Measurements from ENCODE around the gene CYLD. TPM values are rescaled to one million over a fixed set of nuclear protein-coding genes. Genes with fewer than 3 reads are reported as not detected.

CYLD gene
- total and polyA plus RNA-seq, 10 of the 15 experiments (the other 5 are each of a cell fraction or from before 2014, with no cell fraction given) = 19.2 to 106 (median 46.1) TPM

DNA sequence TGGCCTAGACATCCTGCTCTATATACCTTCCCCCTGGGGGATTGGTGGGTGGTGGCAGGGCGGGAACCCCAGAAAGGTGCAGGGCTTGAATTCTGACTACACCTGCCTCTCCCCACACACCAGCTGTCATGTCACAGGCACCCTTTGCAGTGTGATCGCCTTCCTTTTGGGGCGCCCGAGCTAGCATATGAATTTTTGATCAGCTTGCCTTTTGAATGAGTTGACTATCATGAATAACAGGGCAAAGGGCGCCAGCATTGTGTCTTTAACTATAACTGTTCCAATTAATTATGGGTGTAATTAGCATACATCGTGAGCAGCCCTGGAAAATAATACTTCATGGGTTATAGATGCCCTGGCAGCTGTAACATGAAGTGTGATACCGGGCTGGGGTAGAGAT is 72.7 kb downstream of the CYLD start:
- intact Hi-C loops (cut with micrococcal nuclease; ENCODE audit: unreplicated experiment) = no loop called here
- Histone ChIP-seq H3K9ac (ENCODE audit: control insufficient read depth, insufficient read depth, low read length) (no peak overlapping the region), H2AFZ (ENCODE audit: control insufficient read depth, low read depth, low read length) (no peak overlapping the region), H3K9me3 (replicated peaks; ENCODE audit: control insufficient read depth, insufficient read depth, low read length) (no peaks in the 10 kb centered on the region), H3K79me2 (ENCODE audit: control insufficient read depth, insufficient read depth, low read length) (no peaks in the 10 kb centered on the region), H3K4me2 (ENCODE audit: control insufficient read depth, insufficient read depth) (no peak overlapping the region), H4K20me1 (ENCODE audit: control insufficient read depth, insufficient read depth) (no peaks in the 10 kb centered on the region), H3K4me1 (ENCODE audit: control insufficient read depth, insufficient read depth, low read length) (peaks cover 4% of the 10 kb centered on the region; the same call in 1 of the 2 replicates), H3K27me3 (replicated peaks in 1 of 2; ENCODE audit: control insufficient read depth in 2 of 2, insufficient read depth in 2 of 2, low read length in 1 of 2) (peaks cover 0 to 2% of the 10 kb centered on the region in 2 experiments; a peak in 2 of 4 replicates), H3K4me3 (no peak overlapping the region), H3K27ac (ENCODE audit: control insufficient read depth, insufficient read depth) (no peak overlapping the region), H3K36me3 (ENCODE audit: control insufficient read depth in 2 of 2, insufficient read depth in 2 of 2, low read length in 1 of 2) (no peaks in the 10 kb centered on the region)
- WGBS (ENCODE audit: insufficient coverage, insufficient replicate concordance, low lambda C conversion rate, missing lambda C conversion rate) = 32% methylated on average over 7 of the region's 7 CpGs
- DNase-seq (ENCODE audit: low read depth, low spot score) (no peak), FAIRE-seq (no peak), ATAC-seq (no peak)
- ChIA-PET RAD21 (ENCODE audit: unreplicated experiment) (no interaction called here), SMC1A (ENCODE audit: uncharacterized antibody, unreplicated experiment) (interaction anchor here (1.2 to 1.8 kb wide), 2 partner anchors 8 to 148 kb away, joined by 4 to 7 read pairs; no protein-coding TSS in a partner anchor), CTCF (interaction anchor here (0.5 to 2.9 kb wide), 2 partner anchors 8 to 58 kb away, joined by 3 to 18 read pairs; no protein-coding TSS in a partner anchor), POLR2A (no interaction called here)
- no TSS peak for BruUV-seq (replicated peaks)
- in situ Hi-C loops (cut with MboI) = no loop called here
- no peak for TF ChIP-seq NR2C2 (IDR thresholded peaks at IDR 0.05; ENCODE audit: borderline replicate concordance, control insufficient read depth, insufficient read length, low read depth)
- peak; percentile 25; the same call in 1 of the 2 replicates for TF ChIP-seq RAD21 (IDR thresholded peaks at IDR 0.05; ENCODE audit: insufficient read depth, low read depth, low read length)
- TF ChIP-seq FOXK2 (IDR thresholded peaks at IDR 0.05) = no peak
- TF ChIP-seq YY1 (IDR thresholded peaks at IDR 0.05; ENCODE audit: low read depth, low read length) = no peak
- TF ChIP-seq CHD1 (IDR thresholded peaks at IDR 0.05; ENCODE audit: low read depth, low read length) = no peak
- no peak for TF ChIP-seq RELA (IDR thresholded peaks at IDR 0.05; ENCODE audit: borderline replicate concordance, partially characterized antibody)
- TF ChIP-seq NRF1 (conservative IDR thresholded peaks at IDR 0.05; ENCODE audit: low read depth, low read length) = no peak

- ATAC-seq (no peak), FAIRE-seq (no peak), DNase-seq (ENCODE audit: low read depth, low spot score) (no peak)
- no peaks in the 10 kb centered on the region for H3K36me3 ChIP-seq (ENCODE audit: control insufficient read depth in 2 of 2, insufficient read depth in 2 of 2, low read length in 1 of 2)
- intact Hi-C loops (cut with micrococcal nuclease; ENCODE audit: unreplicated experiment) = no loop called here
- H3K4me2 ChIP-seq (ENCODE audit: control insufficient read depth, insufficient read depth) = no peak overlapping the region
- no TSS peak for BruUV-seq (replicated peaks)
- H3K27ac ChIP-seq (ENCODE audit: control insufficient read depth, insufficient read depth) = no peak overlapping the region
- CTCF ChIA-PET = interaction anchor here (0.6 to 2.9 kb wide), 4 partner anchors 9 to 250 kb away, joined by 3 to 18 read pairs (median 3); no protein-coding TSS in a partner anchor
- SMC1A ChIA-PET (ENCODE audit: uncharacterized antibody, unreplicated experiment) = interaction anchor here (1.2 to 1.8 kb wide), 2 partner anchors 9 to 149 kb away, joined by 4 to 7 read pairs; no protein-coding TSS in a partner anchor
- no peaks in the 10 kb centered on the region for H4K20me1 ChIP-seq (ENCODE audit: control insufficient read depth, insufficient read depth)
- H3K4me1 ChIP-seq (ENCODE audit: control insufficient read depth, insufficient read depth, low read length) = no peaks in the 10 kb centered on the region
- H3K4me3 ChIP-seq = no peak overlapping the region
- no peak overlapping the region for H3K9ac ChIP-seq (ENCODE audit: control insufficient read depth, insufficient read depth, low read length)
- no peaks in the 10 kb centered on the region for H3K79me2 ChIP-seq (ENCODE audit: control insufficient read depth, insufficient read depth, low read length)
- peaks cover 0 to 2% of the 10 kb centered on the region in 2 experiments; a peak in 2 of 4 replicates for H3K27me3 ChIP-seq (replicated peaks in 1 of 2; ENCODE audit: control insufficient read depth in 2 of 2, insufficient read depth in 2 of 2, low read length in 1 of 2)
- 30% methylated on average over 7 of the region's 7 CpGs for WGBS (ENCODE audit: insufficient coverage, insufficient replicate concordance, low lambda C conversion rate, missing lambda C conversion rate)
- POLR2A ChIA-PET = interaction anchor here (0.6 kb wide), 1 partner anchor 40 kb away, joined by 3 read pairs; no protein-coding TSS in a partner anchor
- in situ Hi-C loops (cut with MboI) = no loop called here
- RAD21 ChIA-PET (ENCODE audit: unreplicated experiment) = no interaction called here
- no peaks in the 10 kb centered on the region for H3K9me3 ChIP-seq (replicated peaks; ENCODE audit: control insufficient read depth, insufficient read depth, low read length)
- no peak for TF ChIP-seq MEF2A (IDR thresholded peaks at IDR 0.05; ENCODE audit: insufficient read depth, low read depth, low read length)
- TF ChIP-seq ZNF274 (IDR thresholded peaks at IDR 0.05; ENCODE audit: insufficient read depth, insufficient read length) = no peak
- no peak for TF ChIP-seq SMC3 (IDR thresholded peaks at IDR 0.05; ENCODE audit: borderline replicate concordance, low read length)
- no peak for TF ChIP-seq EP300 (IDR thresholded peaks at IDR 0.05; ENCODE audit: borderline replicate concordance in 1 of 2, control insufficient read depth in 1 of 2, low read depth in 2 of 2, low read length in 2 of 2)
- no peak for TF ChIP-seq POLR2AphosphoS2 (IDR thresholded peaks at IDR 0.05; ENCODE audit: low read depth, low read length)
- no peak for TF ChIP-seq CBX5 (IDR thresholded peaks at IDR 0.05; ENCODE audit: low read depth)
- TF ChIP-seq RELB (IDR thresholded peaks at IDR 0.05; ENCODE audit: low read depth) = no peak
- TF ChIP-seq CHD2 (IDR thresholded peaks at IDR 0.05; ENCODE audit: borderline replicate concordance, low read depth, low read length) = no peak
- no peak overlapping the region for H2AFZ ChIP-seq (ENCODE audit: control insufficient read depth, low read depth, low read length)
Measured at GRCh38 chr16:50815382-50815781, 73.5 kb downstream of the CYLD start.
